HG03442 (cell line): ENCODE data around the gene DLGAP1.
A peak's percentile ranks its signal among the peaks of the same experiment; 100 is the strongest.
"Not testable (repeated sequence)": the region's sequence is repeated elsewhere in the genome, so short reads cannot be mapped to it uniquely, and the experiment has no call there.

Experiments used
- ATAC-seq: cut with Tn5 transposase; IDR thresholded peaks from one replicate; pipeline ENCODE4 v1.9.1; 2021; ENCODE audit warnings: mild to moderate bottlenecking, moderate library complexity; ENCODE audit not compliant: unreplicated experiment

Gene DLGAP1

DNA sequence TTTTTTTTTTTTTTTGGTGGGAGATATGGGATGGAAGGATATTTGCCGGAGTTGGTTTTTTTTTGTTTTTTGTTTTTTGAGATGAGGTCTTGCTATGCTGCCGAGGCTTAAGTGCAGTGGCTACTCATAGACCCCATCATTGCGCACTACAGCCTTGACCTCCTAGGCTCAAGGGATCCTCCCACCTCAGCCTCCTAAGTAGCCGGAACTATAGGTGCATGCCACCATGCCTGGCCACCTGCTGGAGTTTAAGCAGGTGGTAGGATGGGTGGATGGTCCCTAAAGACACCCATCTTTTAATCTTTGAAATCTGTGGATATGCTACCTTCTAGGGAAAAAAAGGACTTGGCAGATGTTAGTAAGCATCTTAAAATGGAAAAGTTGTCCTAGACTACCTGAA is 835.4 kb downstream of the DLGAP1 start:
- no peak for ATAC-seq

DNA sequence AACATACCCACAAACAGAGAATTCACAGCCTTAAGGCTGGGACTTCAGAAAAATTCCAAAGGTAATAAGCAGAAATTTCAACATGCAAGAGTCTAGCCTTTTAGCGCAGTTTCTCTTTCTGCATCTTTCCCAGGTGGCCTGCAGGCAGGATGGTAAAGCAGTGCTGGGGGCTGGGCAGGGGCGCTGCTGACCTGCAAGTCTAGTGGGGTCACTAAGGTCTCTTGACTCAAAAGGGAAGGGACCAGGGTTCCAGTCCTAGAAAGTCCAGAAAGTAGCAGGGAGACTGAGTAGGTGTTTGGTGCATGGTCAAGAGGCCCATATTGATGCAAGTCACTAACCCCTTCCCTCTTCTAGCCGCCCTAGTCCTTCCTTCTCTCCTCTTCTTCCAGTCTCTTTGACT is 835.9 kb downstream of the DLGAP1 start:
- ATAC-seq, result no peak

DNA sequence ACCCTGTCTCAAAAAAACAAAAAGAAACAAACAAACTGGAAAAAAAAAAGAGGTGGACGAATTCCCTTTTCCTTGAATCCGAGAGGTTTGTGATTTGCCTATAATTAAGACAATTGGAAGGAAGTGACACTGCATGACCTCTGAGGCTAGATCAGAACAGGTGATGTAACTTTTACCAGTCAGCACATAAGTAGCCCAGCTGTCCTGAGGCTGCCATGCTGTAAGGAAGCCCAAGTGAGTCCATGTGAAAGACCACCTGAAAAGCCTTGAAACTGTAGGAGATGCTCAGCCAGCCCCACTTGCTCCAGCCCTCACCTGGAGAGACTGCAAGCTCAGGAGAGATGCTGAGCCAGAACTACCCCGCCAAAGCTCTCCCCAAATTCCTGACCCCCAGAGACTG is 838.4 kb downstream of the DLGAP1 start:
- ATAC-seq, result no peak

DNA sequence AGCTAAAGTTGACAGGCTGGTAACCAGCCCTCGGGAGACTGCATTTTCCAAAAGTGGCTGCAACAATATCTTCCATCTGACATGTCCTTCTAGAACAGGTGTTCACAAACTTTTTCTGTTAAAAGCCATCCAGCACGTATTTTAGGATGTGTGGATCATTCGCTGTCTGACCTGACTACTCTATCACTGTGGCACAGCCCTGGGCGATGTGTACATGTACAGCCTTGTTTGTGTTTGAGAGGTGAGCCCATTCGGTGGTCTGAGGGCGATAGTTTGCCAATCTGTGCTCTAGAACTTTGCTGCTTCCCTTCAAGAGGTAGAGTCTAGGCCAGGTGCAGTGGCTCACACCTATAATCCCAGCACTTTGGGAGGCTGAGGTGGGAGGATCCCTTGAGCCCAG is 839.0 kb downstream of the DLGAP1 start:
- ATAC-seq, result no peak

DNA sequence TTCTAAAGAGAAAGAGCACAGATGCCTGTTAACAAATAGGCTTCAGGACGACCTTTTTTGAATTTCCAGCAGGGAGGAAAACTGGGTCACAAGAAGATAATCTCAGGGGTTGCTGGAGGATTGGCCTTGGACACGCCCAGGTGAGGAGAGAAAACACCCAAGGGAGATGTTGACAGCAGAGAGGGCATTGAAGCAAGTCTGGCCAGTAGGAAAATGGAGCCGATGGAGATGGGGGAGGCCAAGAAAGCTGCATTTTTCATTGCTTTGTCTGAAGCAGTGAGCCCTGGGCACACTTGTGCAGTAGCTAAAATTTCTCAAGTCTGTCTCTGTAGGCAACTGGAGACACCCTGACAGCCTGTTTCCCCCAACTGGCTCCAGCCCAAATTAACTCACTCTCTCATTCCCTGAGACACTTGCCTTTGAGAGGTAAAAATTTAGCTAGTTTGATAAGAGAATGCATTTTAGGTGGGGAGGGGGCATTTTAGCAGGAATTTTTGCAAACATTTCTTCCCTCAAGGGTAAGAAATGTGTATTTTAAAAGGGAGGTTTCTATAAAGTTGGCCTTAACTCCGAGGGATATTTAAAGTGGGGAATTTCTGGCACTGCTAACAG is 839.6 kb downstream of the DLGAP1 start:
- no peak for ATAC-seq

DNA sequence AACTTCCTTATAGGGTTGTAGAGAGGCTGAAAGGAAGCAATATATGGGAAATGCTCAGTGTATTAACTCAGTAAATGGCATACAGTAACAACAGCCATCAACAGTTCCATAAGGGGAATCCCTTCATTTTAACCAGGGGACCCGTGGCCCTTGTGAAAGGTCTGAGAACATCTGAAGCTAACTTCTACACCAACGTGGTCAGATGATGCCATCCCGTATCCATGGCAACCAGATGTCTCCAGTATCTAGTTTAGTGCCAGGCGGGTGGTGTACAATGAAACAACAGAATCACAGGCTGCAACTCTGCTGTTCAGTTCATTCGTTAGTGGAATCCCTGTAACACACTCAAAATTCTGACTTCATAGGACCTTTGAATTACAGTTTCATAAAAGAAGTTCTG is 842.8 kb downstream of the DLGAP1 start:
- ATAC-seq, result no peak

- no peak for ATAC-seq
These were observed 843.6 kb downstream of the DLGAP1 start for GRCh38 chr18:3611313-3612090.

DNA sequence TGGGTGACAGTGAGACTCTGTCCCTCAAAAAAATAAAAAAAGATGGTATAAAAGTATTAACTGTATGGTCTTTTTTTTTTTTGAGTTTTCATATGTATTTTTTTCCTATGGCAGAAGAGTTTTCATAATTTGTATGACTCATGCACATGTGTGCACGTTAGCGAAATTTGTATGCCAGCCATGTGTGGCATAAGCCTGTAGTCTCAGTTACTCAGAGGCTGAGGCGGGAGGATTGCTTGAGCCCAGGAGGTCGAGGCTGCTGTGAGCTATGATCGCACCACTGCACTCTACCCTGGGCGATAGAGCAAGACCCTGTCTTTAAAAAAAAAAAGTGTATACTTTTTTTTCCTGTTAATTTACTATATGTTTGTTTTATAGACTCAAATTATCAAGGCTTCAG is 844.3 kb downstream of the DLGAP1 start:
- ATAC-seq, result no peak

DNA sequence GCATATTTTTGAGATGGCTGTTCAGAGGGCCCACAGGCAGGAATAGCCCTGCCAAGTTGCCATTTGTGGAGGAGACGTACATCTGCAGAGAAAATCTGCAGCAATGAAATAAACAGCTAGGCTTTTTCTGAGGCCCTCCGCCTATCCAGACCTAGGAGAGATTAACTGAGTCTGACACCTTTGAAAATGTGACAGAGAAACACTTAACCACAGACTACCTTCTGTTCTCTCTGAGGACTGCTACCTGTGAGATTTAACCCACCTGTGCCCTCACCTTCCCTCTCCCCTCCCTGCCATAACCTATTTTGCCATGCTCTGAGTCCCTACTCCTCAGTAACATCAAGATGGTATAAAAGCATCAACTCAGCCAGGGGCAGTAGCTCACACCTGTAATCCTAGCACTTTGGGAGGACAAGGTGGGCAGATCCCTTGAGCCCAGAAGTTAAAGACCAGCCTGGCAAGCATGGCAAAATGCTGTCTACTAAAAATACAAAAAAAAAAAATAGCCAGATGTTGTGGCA is 844.9 kb downstream of the DLGAP1 start:
- ATAC-seq, result no peak

DNA sequence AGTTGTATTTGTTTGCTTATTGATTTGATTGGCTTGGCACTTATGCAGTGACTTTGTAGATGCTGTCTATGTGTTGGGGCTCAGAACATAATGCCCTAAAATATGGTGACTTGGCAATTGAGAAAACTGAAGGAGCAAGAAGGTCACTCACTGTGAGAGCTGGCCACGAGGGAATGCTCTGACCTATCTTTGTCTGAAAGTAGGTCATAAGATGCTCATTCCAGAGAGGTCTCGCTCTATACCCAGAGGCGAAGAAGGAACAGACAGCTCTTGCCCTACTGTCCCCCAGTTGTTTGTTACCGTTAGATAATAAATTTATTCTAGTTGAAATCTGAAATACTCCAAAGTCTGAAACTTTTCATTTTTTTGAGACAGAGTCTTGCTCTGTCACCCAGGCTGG is 846.6 kb downstream of the DLGAP1 start:
- no peak for ATAC-seq

DNA sequence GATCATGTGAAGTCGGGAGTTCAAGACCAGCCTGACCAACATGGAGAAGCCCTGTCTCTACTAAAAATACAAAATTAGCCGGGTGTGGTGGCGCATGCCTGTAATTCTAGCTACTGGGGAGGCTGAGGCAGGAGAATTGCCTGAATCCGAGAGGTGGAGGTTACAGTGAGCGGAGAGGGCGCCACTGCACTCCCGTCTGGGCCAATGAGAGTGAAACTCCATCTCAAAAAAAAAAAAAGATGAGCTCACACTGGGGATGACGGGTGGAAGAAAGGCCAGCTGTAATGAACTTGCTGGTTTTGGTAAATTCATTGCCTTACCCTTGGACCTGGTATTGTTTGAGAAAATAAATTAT is 847.0 kb downstream of the DLGAP1 start:
- ATAC-seq, result not testable (repeated sequence)

DNA sequence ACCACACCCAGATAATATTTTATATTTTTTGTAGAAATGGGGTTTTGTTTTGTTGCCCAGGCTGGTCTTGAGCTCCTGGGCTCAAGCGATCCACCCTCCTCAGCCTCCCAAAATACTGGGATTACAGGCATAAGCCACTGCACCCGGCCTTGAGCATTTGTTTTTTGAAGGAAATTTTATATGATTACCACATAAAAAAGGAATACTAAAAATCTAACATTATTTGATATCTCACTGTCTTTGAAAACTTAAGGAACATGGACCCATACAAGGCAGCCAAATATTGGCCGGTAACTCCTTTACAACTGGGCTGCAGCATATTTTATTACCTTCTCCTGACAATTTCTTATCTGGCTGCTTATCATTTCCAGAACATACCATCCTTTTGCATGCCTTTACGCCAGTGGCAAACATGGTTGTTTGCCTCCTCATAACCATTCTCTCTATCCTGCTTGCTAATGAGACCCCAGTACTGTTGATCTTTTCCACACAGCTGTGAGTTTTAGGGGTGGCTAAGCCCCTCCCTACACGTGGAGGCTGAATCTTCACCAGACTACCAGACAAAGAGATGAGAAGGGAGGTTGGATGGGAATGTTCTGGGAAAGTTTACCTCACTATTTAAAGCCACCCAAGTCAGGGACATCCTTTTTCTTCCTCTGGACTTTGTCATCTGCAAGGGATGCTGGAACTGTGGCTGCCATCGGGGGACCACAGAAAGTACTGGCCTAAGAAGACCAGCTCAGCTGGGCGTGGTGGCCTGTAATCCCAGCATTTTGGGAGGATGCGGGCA is 847.6 kb downstream of the DLGAP1 start:
- ATAC-seq, result no peak

DNA sequence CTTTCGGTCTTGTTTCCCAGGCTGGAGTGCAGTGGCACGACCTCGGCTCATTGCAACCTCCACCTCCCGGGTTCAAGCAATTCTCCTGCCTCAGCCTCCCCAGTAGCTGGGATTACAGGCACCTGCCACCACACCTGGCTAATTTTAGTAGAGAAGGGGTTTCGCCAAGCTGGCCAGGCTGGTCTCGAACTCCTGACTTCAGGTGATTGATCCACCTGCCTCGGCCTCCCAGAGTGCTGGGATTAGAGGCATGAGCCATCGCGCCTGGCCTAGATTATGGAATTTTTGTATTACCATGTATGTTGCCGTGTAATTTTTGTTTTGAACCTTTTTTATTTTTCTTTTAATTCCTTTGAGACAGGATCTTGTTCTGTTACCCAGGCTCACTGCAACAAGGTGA is 848.2 kb downstream of the DLGAP1 start:
- ATAC-seq, result not testable (repeated sequence)

GRCh38 chr18:3605954-3606443 is 849.1 kb downstream of the DLGAP1 start:
- ATAC-seq, result no peak

DNA sequence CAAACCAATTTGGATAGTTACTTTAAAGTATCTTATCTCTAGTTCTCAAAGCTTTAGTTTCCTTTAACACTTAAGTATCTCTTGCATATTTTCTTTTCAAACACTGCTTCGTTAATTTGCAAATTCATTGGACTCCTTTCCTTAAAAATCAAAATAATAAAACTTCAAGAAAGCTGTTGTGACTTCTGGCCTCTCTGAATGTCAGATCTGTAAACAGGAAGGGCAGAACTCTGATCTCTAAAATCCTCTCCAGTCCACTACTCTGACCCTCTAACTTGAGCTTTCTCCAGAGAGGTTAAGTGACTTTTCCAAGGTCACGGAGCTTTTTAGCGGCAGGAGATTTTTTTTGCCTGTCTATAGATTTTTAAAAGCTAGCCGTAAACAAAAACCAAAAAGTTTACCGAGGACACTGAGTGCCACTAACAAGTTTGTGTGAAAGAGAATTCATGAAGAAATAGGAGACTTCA is 849.6 kb downstream of the DLGAP1 start:
- no peak for ATAC-seq

- ATAC-seq, result peak; percentile 87
These were observed 850.4 kb downstream of the DLGAP1 start for GRCh38 chr18:3604498-3605408.

GRCh38 chr18:3604235-3604497 is 850.9 kb downstream of the DLGAP1 start:
- no peak for ATAC-seq

GRCh38 chr18:3603421-3604234 is 851.5 kb downstream of the DLGAP1 start:
- ATAC-seq, result peak; percentile 29

DNA sequence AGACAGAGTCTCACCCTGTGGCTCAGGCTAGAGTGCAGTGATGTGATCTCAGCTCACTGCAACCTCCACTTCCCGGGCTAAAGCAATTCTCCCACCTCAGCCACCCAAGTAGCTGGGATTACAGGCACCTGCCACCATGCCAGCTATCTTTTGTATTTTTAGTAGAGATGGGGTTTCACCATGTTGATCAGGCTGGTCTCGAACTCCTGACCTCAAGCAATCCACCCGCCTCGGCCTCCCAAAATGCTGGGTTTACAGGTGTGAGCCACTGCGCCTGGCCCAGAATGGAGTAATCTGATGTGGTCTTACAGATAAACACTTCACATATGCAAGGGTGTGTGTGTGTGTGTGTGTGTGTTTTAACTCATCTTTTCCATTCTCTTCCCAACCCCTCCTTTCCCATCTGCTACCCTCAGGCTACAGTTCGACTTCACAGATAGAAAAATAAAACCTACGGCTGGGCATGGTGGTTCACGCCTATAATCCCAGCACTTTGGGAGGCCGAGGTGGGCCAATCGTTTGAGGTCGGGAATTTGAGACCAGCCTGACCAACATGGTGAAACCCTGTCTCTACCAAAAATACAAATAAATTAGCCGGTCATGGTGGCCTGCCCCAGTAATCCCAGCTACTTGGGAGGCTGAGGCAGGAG is 853.9 kb downstream of the DLGAP1 start:
- not testable (repeated sequence) for ATAC-seq
